H1 (cell line): ENCODE data around the gene RCL1. TPM values are rescaled to one million over a fixed set of nuclear protein-coding genes. Genes with fewer than 3 reads are reported as not detected.

Experiments
- CTCF ChIA-PET: fragments of 300-600 bp; sonication (Branson Sonifier 250); formaldehyde crosslinking; loops from one replicate; lab custom pipeline; 2021; ENCODE audit not compliant: partially characterized antibody; lab: Charles Lee
- POLR2A ChIA-PET: fragments of 300-600 bp; sonication (Branson Sonifier 250); formaldehyde crosslinking; loops from one replicate; lab custom pipeline; 2021; ENCODE audit warnings: inconsistent platforms; ENCODE audit not compliant: partially characterized antibody; lab: Charles Lee
- DNase-seq, 2 experiments: peaks; one replicate each; pipeline versions ENCODE4 v3.0.0 to v3.0.0-alpha.2; 2010 to 2022; ENCODE audit warnings: low spot score in 2 of 2, low read depth in 1 of 2, mixed read lengths in 1 of 2
- FAIRE-seq: peaks from 2 replicates; lab custom pipeline; 2011; peaks lifted over from hg19 to GRCh38; lab: Jason Lieb, UNC
- H2AFZ ChIP-seq: 2 replicates; pipeline ENCODE4 v1.8.1; 2012; ENCODE audit warnings: low read length, inconsistent platforms
- H2AK5ac ChIP-seq: 2 replicates; pipeline ENCODE4 v1.6.1; 2013; ENCODE audit warnings: low read depth, low read length
- H2BK120ac ChIP-seq: replicated peaks from 2 replicates; pipeline ENCODE3; 2013; ENCODE audit warnings: low read depth, low read length, inconsistent platforms
- H2BK12ac ChIP-seq: 2 replicates; pipeline ENCODE4 v1.6.1; 2013; ENCODE audit warnings: low read depth, low read length
- H2BK15ac ChIP-seq: 2 replicates; pipeline ENCODE4 v1.6.1; 2013; ENCODE audit warnings: low read length
- H2BK20ac ChIP-seq: 2 replicates; pipeline ENCODE4 v1.6.1; 2013; ENCODE audit warnings: low read length
- H2BK5ac ChIP-seq: 2 replicates; pipeline ENCODE4 v1.6.1; 2013; ENCODE audit warnings: low read depth, low read length
- H3K14ac ChIP-seq: 2 replicates; pipeline ENCODE4 v1.6.1; 2013; ENCODE audit warnings: inconsistent platforms; ENCODE audit not compliant: insufficient read length
- H3K18ac ChIP-seq: 2 replicates; pipeline ENCODE4 v1.6.1; 2013; ENCODE audit warnings: low read length; ENCODE audit errors: extremely low read depth
- H3K23ac ChIP-seq: 2 replicates; pipeline ENCODE4 v1.6.1; 2013; ENCODE audit warnings: inconsistent platforms; ENCODE audit not compliant: insufficient read length
- H3K23me2 ChIP-seq: 2 replicates; pipeline ENCODE4 v1.6.1; 2013; ENCODE audit warnings: low read depth, low read length
- H3K27ac ChIP-seq: 2 replicates; pipeline ENCODE4 v1.6.1; 2011; ENCODE audit warnings: low read depth, low read length, inconsistent platforms
- H3K27me3 ChIP-seq, 4 experiments: replicated peaks in 1 of 4; 1 replicate in 1 of 4; 2 replicates in 3 of 4; pipeline versions ENCODE4 v1.6.1 to v1.8.1; 2011 to 2013; ENCODE audit warnings: low read length in 3 of 4, mild to moderate bottlenecking in 3 of 4, inconsistent platforms in 2 of 4, mixed read lengths in 2 of 4, moderate library complexity in 1 of 4; ENCODE audit not compliant: control insufficient read depth in 3 of 4, insufficient read depth in 3 of 4; ENCODE audit errors: extremely low read depth in 1 of 4
- H3K36me3 ChIP-seq, 4 experiments: 2 replicates each; pipeline versions ENCODE4 v1.6.1 to v1.8.1; 2011 to 2013; ENCODE audit warnings: mild to moderate bottlenecking in 4 of 4, low read length in 3 of 4, moderate library complexity in 2 of 4, control low read depth in 1 of 4, inconsistent platforms in 1 of 4; ENCODE audit not compliant: insufficient read depth in 4 of 4, control insufficient read depth in 2 of 4
- H3K4ac ChIP-seq: replicated peaks from 2 replicates; pipeline ENCODE3; 2013; ENCODE audit warnings: low read length, low read depth, mixed read lengths, inconsistent platforms; ENCODE audit not compliant: insufficient read length
- H3K4me1 ChIP-seq, 4 experiments: replicated peaks in 1 of 4; 1 replicate in 1 of 4; 2 replicates in 3 of 4; pipeline versions ENCODE4 v1.6.1 to v1.8.1; 2011 to 2013; ENCODE audit warnings: low read length in 3 of 4, inconsistent platforms in 2 of 4, mixed read lengths in 1 of 4; ENCODE audit not compliant: insufficient read depth in 4 of 4, control insufficient read depth in 3 of 4
- H3K4me2 ChIP-seq, 2 experiments: 2 replicates each; pipeline versions ENCODE4 v1.6.1 to v1.8.1; 2011 to 2013; ENCODE audit warnings: low read depth in 2 of 2, low read length in 2 of 2, control low read depth in 1 of 2, inconsistent platforms in 1 of 2, mild to moderate bottlenecking in 1 of 2; ENCODE audit not compliant: insufficient read depth in 1 of 2
- H3K4me3 ChIP-seq, 4 experiments: fragments of 200-600, 300-600 bp in 1 of 4; sonication (generic), shearing (Covaris generic), sonication (Bioruptor Twin) in 1 of 4; 2 replicates each; pipeline versions ENCODE4 v1.5.1 to v1.8.1; 2011 to 2016; ENCODE audit warnings: low read length in 4 of 4, low read depth in 3 of 4, control low read depth in 2 of 4, inconsistent platforms in 2 of 4, mild to moderate bottlenecking in 2 of 4, mixed read lengths in 1 of 4, moderate library complexity in 1 of 4; ENCODE audit not compliant: insufficient read depth in 2 of 4; ENCODE audit errors: extremely low read depth in 1 of 4
- H3K56ac ChIP-seq: replicated peaks from 2 replicates; pipeline ENCODE3; 2013; ENCODE audit warnings: low read depth, mild to moderate bottlenecking, mixed read lengths, low read length, inconsistent platforms; ENCODE audit not compliant: insufficient read length
- H3K79me1 ChIP-seq: 2 replicates; pipeline ENCODE4 v1.6.1; 2013; ENCODE audit warnings: low read depth, low read length, control low read depth
- H3K79me2 ChIP-seq, 2 experiments: 2 replicates each; pipeline versions ENCODE4 v1.6.1 to v1.8.1; 2012 to 2013; ENCODE audit warnings: low read length in 2 of 2, mild to moderate bottlenecking in 2 of 2, inconsistent platforms in 1 of 2; ENCODE audit not compliant: insufficient read depth in 2 of 2, control insufficient read depth in 1 of 2
- H3K9ac ChIP-seq, 4 experiments: replicated peaks in 1 of 4; 1 replicate in 1 of 4; 2 replicates in 3 of 4; pipeline versions ENCODE4 v1.6.1 to v1.8.1; 2011 to 2013; ENCODE audit warnings: low read depth in 3 of 4, low read length in 3 of 4, control low read depth in 2 of 4, mild to moderate bottlenecking in 2 of 4, moderate library complexity in 2 of 4, inconsistent platforms in 1 of 4; ENCODE audit errors: extremely low read depth in 1 of 4
- H3K9me3 ChIP-seq, 2 experiments: 2 replicates each; pipeline versions ENCODE4 v1.6.1 to v1.8.1; 2012 to 2013; ENCODE audit warnings: mild to moderate bottlenecking in 2 of 2, moderate library complexity in 2 of 2, control low read depth in 1 of 2, inconsistent platforms in 1 of 2, low read depth in 1 of 2, low read length in 1 of 2, mixed read lengths in 1 of 2; ENCODE audit not compliant: insufficient read depth in 2 of 2
- H4K20me1 ChIP-seq, 2 experiments: replicated peaks in 1 of 2; 2 replicates each; pipeline versions ENCODE3 to v1.8.1; 2011 to 2013; ENCODE audit warnings: inconsistent platforms in 2 of 2, low read length in 2 of 2, mild to moderate bottlenecking in 1 of 2; ENCODE audit not compliant: insufficient read depth in 2 of 2, control insufficient read depth in 1 of 2
- H4K5ac ChIP-seq: 2 replicates; pipeline ENCODE4 v1.6.1; 2013; ENCODE audit warnings: low read length, low read depth, mixed read lengths, inconsistent platforms; ENCODE audit not compliant: insufficient read length
- H4K8ac ChIP-seq: 2 replicates; pipeline ENCODE4 v1.8.0; 2013; ENCODE audit warnings: mild to moderate bottlenecking, moderate library complexity, low read length, inconsistent platforms; ENCODE audit not compliant: insufficient read depth; ENCODE audit errors: extremely low read depth
- H4K91ac ChIP-seq: replicated peaks from 2 replicates; pipeline ENCODE3; 2013; ENCODE audit warnings: low read length, mixed read lengths, inconsistent platforms; ENCODE audit not compliant: insufficient read length
- ASH2L ChIP-seq: fragments of 200-600, 300-600 bp; sonication (generic); IDR thresholded peaks from one replicate; pipeline ENCODE4 v1.7.1; 2017; ENCODE audit warnings: low read length
- CHD2 ChIP-seq: IDR thresholded peaks from 2 replicates; pipeline ENCODE4 v1.6.1; 2012; ENCODE audit warnings: low read length, improper control_type of control experiment
- SP4 ChIP-seq: IDR thresholded peaks from 2 replicates; pipeline ENCODE4 v1.6.1; 2012; ENCODE audit warnings: low read length, inconsistent platforms
- WGBS, 2 experiments: shearing (Covaris generic) in 1 of 2; methylation state at CpG; one replicate each; pipeline versions ENCODE4 v1.1.6 to v1.1.7; 2013 to 2015; ENCODE audit warnings: low lambda C conversion rate in 2 of 2, mixed read lengths in 2 of 2, inconsistent platforms in 1 of 2, low coverage in 1 of 2, missing lambda C conversion rate in 1 of 2; ENCODE audit not compliant: insufficient replicate concordance in 2 of 2, insufficient coverage in 1 of 2, insufficient read length in 1 of 2; ENCODE audit errors: extremely low coverage in 1 of 2, missing lambda C conversion rate in 1 of 2; 5-methylcytosine and 5-hydroxymethylcytosine counted together
- polyA plus RNA-seq, 7 experiments: library from polyadenylated mRNA; depleted of rRNA in 3 of 7; stranded (reverse) in 5 of 7; unstranded in 2 of 7; fragments of >200 nt in 5 of 7; fragments of 200-250 nt in 2 of 7; gene quantifications; 1 replicate in 5 of 7; 2 replicates in 1 of 7; 4 replicates in 1 of 7; pipeline versions ENCODE4 v1.2.1 to v1.2.3, GENCODE V29; 2011 to 2013; ENCODE audit warnings: missing spikeins in 2 of 7, mixed read lengths in 2 of 7
- total RNA-seq: library from RNA; stranded (reverse); fragmentation: NEBNext Ultra II Directional; extraction: Animal tissue kit (Norgen Biotek cat#: 25700); gene quantifications from 2 replicates; pipeline ENCODE4 v1.2.1, GENCODE V29; 2021
- TF ChIP-seq, protein P1 (sequence below): IDR thresholded peaks from 2 replicates; pipeline ENCODE4 v1.6.1; 2012; ENCODE audit warnings: inconsistent platforms

RCL1 gene
- total and polyA plus RNA-seq, 2 of the 8 experiments (the other 6 are each of a cell fraction or from before 2014, with no cell fraction given): 21.0 to 29.5 TPM

DNA sequence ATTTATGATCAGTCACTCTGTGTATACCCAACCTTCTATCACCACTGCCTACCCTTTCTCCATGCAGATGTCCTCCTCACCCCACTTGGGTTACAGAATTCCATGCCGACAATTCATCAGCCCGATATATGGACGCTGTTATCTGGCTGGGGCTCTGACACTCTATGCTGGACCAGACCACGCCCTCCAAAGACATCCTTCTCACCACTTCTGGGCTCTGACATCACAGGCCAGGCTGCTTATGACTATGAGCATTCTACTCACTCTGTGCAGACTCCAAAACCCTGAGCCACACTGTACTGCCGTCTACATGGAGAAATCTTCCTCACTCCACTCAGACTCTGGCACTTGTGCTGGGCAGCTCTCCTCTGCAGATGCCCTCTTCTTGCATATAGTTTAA, 44.1 kb upstream of the RCL1 start:
- no peak overlapping the region for H3K18ac ChIP-seq
- no peak overlapping the region for H2BK12ac ChIP-seq
- H3K27ac ChIP-seq: no peak overlapping the region
- TF ChIP-seq CHD2: no peak
- TF ChIP-seq SP4: no peak
- no peak for TF ChIP-seq ASH2L
- TF ChIP-seq, protein P1, sequence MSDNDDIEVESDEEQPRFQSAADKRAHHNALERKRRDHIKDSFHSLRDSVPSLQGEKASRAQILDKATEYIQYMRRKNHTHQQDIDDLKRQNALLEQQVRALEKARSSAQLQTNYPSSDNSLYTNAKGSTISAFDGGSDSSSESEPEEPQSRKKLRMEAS: no peak
- H3K23ac ChIP-seq: no peak overlapping the region
- H3K36me3 ChIP-seq: no peaks in the 10 kb centered on the region
- H2BK120ac ChIP-seq: no peak overlapping the region
- no peak overlapping the region for H4K91ac ChIP-seq
- no peaks in the 10 kb centered on the region for H3K9me3 ChIP-seq
- no peak for FAIRE-seq
- no peaks in the 10 kb centered on the region for H3K79me2 ChIP-seq
- 89% methylated on average over 5 of the region's 5 CpGs; no CpG with 5 or more reads in 1 of the 2 experiments for WGBS, 2 experiments
- H4K20me1 ChIP-seq: no peaks in the 10 kb centered on the region
- ChIA-PET CTCF (interaction anchor here (0.6 to 2.3 kb wide), 9 partner anchors 8 to 852 kb away, joined by 3 to 18 read pairs (median 4); partner anchors contain the start of gene AK3), POLR2A (no interaction called here)
- H3K4me2 ChIP-seq: no peak overlapping the region
- no peak for DNase-seq
- no peak overlapping the region for H4K5ac ChIP-seq
- H2BK20ac ChIP-seq: no peak overlapping the region
- no peaks in the 10 kb centered on the region for H3K23me2 ChIP-seq
- no peak overlapping the region for H2AFZ ChIP-seq
- no peaks in the 10 kb centered on the region for H3K27me3 ChIP-seq
- no peak overlapping the region for H3K4ac ChIP-seq
- no peak overlapping the region for H3K4me3 ChIP-seq
- H2BK15ac ChIP-seq: no peak overlapping the region
- H3K9ac ChIP-seq: no peak overlapping the region
- H2AK5ac ChIP-seq: no peak overlapping the region
- H3K56ac ChIP-seq: no peak overlapping the region
- no peaks in the 10 kb centered on the region; a peak in 1 of 7 replicates for H3K4me1 ChIP-seq
- no peak overlapping the region for H3K14ac ChIP-seq
- no peaks in the 10 kb centered on the region for H3K79me1 ChIP-seq
- H4K8ac ChIP-seq: no peak overlapping the region
- H2BK5ac ChIP-seq: no peak overlapping the region
